HepG2 (cell line): ENCODE results near the gene ADAMTS13. TPM values are rescaled to one million over a fixed set of nuclear protein-coding genes. Genes with fewer than 3 reads are reported as not detected.

Experiments
- ELF3 ChIP-seq: IDR thresholded peaks from 2 replicates; pipeline ENCODE4 v1.6.1; 2016; ENCODE audit warnings: missing genetic modification reagents, missing compliant biosample characterization
- ETV5 ChIP-seq: IDR thresholded peaks from 2 replicates; pipeline ENCODE4 v1.6.1; 2018; ENCODE audit warnings: missing biosample characterization, missing genetic modification reagents, inconsistent platforms, borderline replicate concordance
- FOXK2 ChIP-seq: fragments of 450-650 bp; IDR thresholded peaks from 2 replicates; pipeline ENCODE4 v1.6.1; 2016
- MED8 ChIP-seq: sonication (generic); formaldehyde crosslinking; IDR thresholded peaks from 2 replicates; pipeline ENCODE4 v1.8.1; 2023; ENCODE audit warnings: mild to moderate bottlenecking, missing genetic modification reagents; ENCODE audit not compliant: insufficient replicate concordance
- NFIC ChIP-seq: IDR thresholded peaks from 2 replicates; pipeline ENCODE4 v1.6.1; 2012; ENCODE audit warnings: mild to moderate bottlenecking, low read length, inconsistent platforms
- NFRKB ChIP-seq: fragments of 450-650 bp; IDR thresholded peaks from 2 replicates; pipeline ENCODE4 v1.6.1; 2017
- POLR2AphosphoS5 ChIP-seq: IDR thresholded peaks from 2 replicates; pipeline ENCODE4 v1.6.1; 2012; ENCODE audit warnings: low read depth, low read length
- PRPF4 ChIP-seq: fragments of 200-400 bp; formaldehyde crosslinking; IDR thresholded peaks from 2 replicates; pipeline ENCODE4 v1.6.1; 2016; ENCODE audit warnings: low read length, low read depth; ENCODE audit not compliant: poor library complexity, severe bottlenecking
- SCMH1 ChIP-seq: sonication (generic); formaldehyde crosslinking; IDR thresholded peaks from 2 replicates; pipeline ENCODE4 v1.9.0; 2021; ENCODE audit warnings: missing genetic modification reagents, mild to moderate bottlenecking, borderline replicate concordance
- SOX6 ChIP-seq, 2 experiments: fragments of 450-650 bp in 1 of 2; sonication (generic) in 1 of 2; formaldehyde crosslinking in 1 of 2; IDR thresholded peaks; 2 replicates each; pipeline versions ENCODE4 v1.4.0 to v1.6.1; 2017 to 2020; ENCODE audit warnings: antibody characterized with exemption in 1 of 2, mild to moderate bottlenecking in 1 of 2, missing genetic modification reagents in 1 of 2
- TARDBP ChIP-seq: sonication (generic); formaldehyde crosslinking; IDR thresholded peaks from 2 replicates; pipeline ENCODE4 v1.8.0; 2022; ENCODE audit warnings: mild to moderate bottlenecking, missing genetic modification reagents
- TBX3 ChIP-seq: fragments of 450-650 bp; IDR thresholded peaks from 2 replicates; pipeline ENCODE4 v1.6.1; 2017; ENCODE audit warnings: antibody characterized with exemption, mild to moderate bottlenecking, inconsistent platforms, borderline replicate concordance
- ZEB1 ChIP-seq: IDR thresholded peaks from 2 replicates; pipeline ENCODE4 v1.6.1; 2012; ENCODE audit warnings: mild to moderate bottlenecking, low read depth, inconsistent platforms; ENCODE audit not compliant: insufficient replicate concordance
- ZFP37 ChIP-seq: sonication (generic); formaldehyde crosslinking; IDR thresholded peaks from 2 replicates; pipeline ENCODE4 v1.4.0; 2020; ENCODE audit warnings: missing genetic modification reagents, borderline replicate concordance
- ZFP62 ChIP-seq: sonication (generic); formaldehyde crosslinking; IDR thresholded peaks from 2 replicates; pipeline ENCODE4 v1.4.0; 2020; ENCODE audit warnings: missing genetic modification reagents
- ZNF3 ChIP-seq: IDR thresholded peaks from 2 replicates; pipeline ENCODE4 v1.7.0; 2017; ENCODE audit warnings: inconsistent platforms
- ZNF547 ChIP-seq: sonication (generic); formaldehyde crosslinking; IDR thresholded peaks from 2 replicates; pipeline ENCODE4 v1.5.1; 2020; ENCODE audit warnings: mild to moderate bottlenecking, missing genetic modification reagents
- ZSCAN31 ChIP-seq: sonication (generic); formaldehyde crosslinking; IDR thresholded peaks from 2 replicates; pipeline ENCODE4 v1.5.0; 2020; ENCODE audit warnings: low read depth, mild to moderate bottlenecking, missing genetic modification reagents
- polyA plus RNA-seq, 8 experiments: library from polyadenylated mRNA; depleted of rRNA in 3 of 8; stranded (reverse) in 7 of 8; unstranded in 1 of 8; fragments of >200 nt; fragmentation: Illumina TruSeq in 4 of 8; extraction: Trizol in 4 of 8; gene quantifications; 2 replicates each; pipeline versions ENCODE4 v1.2.1 to v1.2.3, GENCODE V29; 2011 to 2016; ENCODE audit warnings: low read depth in 4 of 8, missing spikeins in 1 of 8, mixed read lengths in 1 of 8; ENCODE audit not compliant: insufficient read depth in 1 of 8
- total RNA-seq, 5 experiments: library from RNA; depleted of rRNA; stranded (reverse); fragments of >200 nt; fragmentation: Illumina TruSeq; extraction: Trizol; gene quantifications; 2 replicates each; pipeline ENCODE4 v1.2.3, GENCODE V29; 2016; ENCODE audit warnings: low read depth in 1 of 5
- TF ChIP-seq, protein P1 (sequence below): sonication (generic); formaldehyde crosslinking; IDR thresholded peaks from 2 replicates; pipeline ENCODE4 v1.9.0; 2022; ENCODE audit warnings: missing genetic modification reagents, mild to moderate bottlenecking, borderline replicate concordance
- TF ChIP-seq, protein P2 (sequence below): sonication (generic); formaldehyde crosslinking; IDR thresholded peaks from 2 replicates; pipeline ENCODE4 v1.4.0; 2020; ENCODE audit warnings: mild to moderate bottlenecking, missing genetic modification reagents
- TF ChIP-seq, protein P3 (sequence below): sonication (generic); formaldehyde crosslinking; IDR thresholded peaks from 2 replicates; pipeline ENCODE4 v1.4.0; 2020; ENCODE audit warnings: missing genetic modification reagents
- TF ChIP-seq, protein P4 (sequence below): sonication (generic); formaldehyde crosslinking; IDR thresholded peaks from 2 replicates; pipeline ENCODE4 v1.8.0; 2022; ENCODE audit warnings: missing genetic modification reagents, mild to moderate bottlenecking, borderline replicate concordance

Gene ADAMTS13
- total and polyA plus RNA-seq, 2 of the 13 experiments (the other 11 are each of a cell fraction or from before 2014, with no cell fraction given), result 0.91 to 4.5 TPM

DNA sequence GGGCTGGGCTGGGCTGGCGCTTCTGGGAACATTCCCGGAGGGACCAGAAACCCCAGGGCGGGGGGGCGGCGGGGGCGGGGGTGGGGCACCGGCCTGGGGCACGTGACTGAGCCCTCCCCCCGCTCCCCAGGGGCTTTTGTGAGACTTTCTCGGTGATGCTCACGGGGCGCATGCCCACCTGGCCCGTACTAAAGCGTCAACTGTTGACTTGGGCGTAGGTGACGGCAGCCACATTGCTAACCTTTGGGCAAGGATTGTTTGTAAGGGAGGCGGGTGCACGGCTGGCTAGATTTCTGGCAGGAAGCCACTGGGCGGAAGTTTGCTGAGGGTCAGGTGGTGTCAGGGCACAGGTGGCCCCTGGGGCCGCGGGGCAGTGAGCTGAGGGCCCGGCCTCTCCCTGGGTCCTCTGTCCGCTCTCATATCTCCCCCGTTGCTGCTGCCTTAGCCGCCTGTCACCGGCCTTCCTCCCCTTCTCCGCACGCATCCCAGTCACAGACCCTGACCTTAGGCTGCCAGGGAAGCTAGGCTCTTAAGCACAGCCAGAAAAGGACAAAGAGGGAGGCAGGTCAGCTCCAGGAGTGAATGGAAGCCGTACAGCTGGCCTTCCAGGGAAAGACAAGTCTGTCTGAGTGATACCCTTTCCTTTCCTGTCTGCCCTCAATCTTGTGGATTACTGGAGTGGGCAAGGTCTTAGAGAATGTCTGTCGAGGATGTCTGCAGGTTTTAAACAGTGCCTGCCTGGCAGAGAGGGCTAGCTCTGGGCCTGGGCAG is 38.4 kb downstream of the ADAMTS13 start (continued):
- TF ChIP-seq, protein P1, sequence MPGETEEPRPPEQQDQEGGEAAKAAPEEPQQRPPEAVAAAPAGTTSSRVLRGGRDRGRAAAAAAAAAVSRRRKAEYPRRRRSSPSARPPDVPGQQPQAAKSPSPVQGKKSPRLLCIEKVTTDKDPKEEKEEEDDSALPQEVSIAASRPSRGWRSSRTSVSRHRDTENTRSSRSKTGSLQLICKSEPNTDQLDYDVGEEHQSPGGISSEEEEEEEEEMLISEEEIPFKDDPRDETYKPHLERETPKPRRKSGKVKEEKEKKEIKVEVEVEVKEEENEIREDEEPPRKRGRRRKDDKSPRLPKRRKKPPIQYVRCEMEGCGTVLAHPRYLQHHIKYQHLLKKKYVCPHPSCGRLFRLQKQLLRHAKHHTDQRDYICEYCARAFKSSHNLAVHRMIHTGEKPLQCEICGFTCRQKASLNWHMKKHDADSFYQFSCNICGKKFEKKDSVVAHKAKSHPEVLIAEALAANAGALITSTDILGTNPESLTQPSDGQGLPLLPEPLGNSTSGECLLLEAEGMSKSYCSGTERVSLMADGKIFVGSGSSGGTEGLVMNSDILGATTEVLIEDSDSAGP (CRISPR knock-in tag), result no peak
- TF ChIP-seq SOX6 (IDR thresholded peaks at IDR 0.05), result no peak
- TF ChIP-seq SOX6 (CRISPR knock-in tag; IDR thresholded peaks at IDR 0.05), result peak; percentile 83
- TF ChIP-seq ELF3 (CRISPR knock-in tag), result peak; percentile 82
- peak; percentile 98 for TF ChIP-seq ETV5
- TF ChIP-seq, protein P2, sequence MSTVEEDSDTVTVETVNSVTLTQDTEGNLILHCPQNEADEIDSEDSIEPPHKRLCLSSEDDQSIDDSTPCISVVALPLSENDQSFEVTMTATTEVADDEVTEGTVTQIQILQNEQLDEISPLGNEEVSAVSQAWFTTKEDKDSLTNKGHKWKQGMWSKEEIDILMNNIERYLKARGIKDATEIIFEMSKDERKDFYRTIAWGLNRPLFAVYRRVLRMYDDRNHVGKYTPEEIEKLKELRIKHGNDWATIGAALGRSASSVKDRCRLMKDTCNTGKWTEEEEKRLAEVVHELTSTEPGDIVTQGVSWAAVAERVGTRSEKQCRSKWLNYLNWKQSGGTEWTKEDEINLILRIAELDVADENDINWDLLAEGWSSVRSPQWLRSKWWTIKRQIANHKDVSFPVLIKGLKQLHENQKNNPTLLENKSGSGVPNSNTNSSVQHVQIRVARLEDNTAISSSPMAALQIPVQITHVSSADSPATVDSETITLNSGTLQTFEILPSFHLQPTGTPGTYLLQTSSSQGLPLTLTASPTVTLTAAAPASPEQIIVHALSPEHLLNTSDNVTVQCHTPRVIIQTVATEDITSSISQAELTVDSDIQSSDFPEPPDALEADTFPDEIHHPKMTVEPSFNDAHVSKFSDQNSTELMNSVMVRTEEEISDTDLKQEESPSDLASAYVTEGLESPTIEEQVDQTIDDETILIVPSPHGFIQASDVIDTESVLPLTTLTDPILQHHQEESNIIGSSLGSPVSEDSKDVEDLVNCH, result no peak
- TF ChIP-seq ZFP62 (CRISPR knock-in tag), result no peak
- TF ChIP-seq PRPF4, result no peak
- peak; percentile 94 for TF ChIP-seq ZSCAN31 (CRISPR knock-in tag)
- TF ChIP-seq TBX3, result peak; percentile 55; the same call in 1 of the 2 replicates
- peak; percentile 34 for TF ChIP-seq MED8 (CRISPR knock-in tag)
- peak; percentile 50; the same call in 1 of the 2 replicates for TF ChIP-seq NFIC
- peak; percentile 56; the same call in 1 of the 2 replicates for TF ChIP-seq TARDBP (CRISPR knock-in tag)
- TF ChIP-seq ZNF3, result no peak
- no peak for TF ChIP-seq ZFP37 (CRISPR knock-in tag)
- TF ChIP-seq POLR2AphosphoS5, result peak; percentile 40; the same call in 1 of the 2 replicates
- TF ChIP-seq, protein P3, sequence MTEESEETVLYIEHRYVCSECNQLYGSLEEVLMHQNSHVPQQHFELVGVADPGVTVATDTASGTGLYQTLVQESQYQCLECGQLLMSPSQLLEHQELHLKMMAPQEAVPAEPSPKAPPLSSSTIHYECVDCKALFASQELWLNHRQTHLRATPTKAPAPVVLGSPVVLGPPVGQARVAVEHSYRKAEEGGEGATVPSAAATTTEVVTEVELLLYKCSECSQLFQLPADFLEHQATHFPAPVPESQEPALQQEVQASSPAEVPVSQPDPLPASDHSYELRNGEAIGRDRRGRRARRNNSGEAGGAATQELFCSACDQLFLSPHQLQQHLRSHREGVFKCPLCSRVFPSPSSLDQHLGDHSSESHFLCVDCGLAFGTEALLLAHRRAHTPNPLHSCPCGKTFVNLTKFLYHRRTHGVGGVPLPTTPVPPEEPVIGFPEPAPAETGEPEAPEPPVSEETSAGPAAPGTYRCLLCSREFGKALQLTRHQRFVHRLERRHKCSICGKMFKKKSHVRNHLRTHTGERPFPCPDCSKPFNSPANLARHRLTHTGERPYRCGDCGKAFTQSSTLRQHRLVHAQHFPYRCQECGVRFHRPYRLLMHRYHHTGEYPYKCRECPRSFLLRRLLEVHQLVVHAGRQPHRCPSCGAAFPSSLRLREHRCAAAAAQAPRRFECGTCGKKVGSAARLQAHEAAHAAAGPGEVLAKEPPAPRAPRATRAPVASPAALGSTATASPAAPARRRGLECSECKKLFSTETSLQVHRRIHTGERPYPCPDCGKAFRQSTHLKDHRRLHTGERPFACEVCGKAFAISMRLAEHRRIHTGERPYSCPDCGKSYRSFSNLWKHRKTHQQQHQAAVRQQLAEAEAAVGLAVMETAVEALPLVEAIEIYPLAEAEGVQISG (CRISPR knock-in tag), result peak; percentile 80; the same call in 1 of the 2 replicates
- TF ChIP-seq NFRKB, result no peak
- TF ChIP-seq ZEB1, result peak; percentile 83
- peak; percentile 43; the same call in 1 of the 2 replicates for TF ChIP-seq FOXK2
- no peak for TF ChIP-seq SCMH1 (CRISPR knock-in tag)
- TF ChIP-seq ZNF547 (CRISPR knock-in tag), result 0 out of 2 replicates have a peak, but pooled peaks have one; percentile 29
- TF ChIP-seq, protein P4, sequence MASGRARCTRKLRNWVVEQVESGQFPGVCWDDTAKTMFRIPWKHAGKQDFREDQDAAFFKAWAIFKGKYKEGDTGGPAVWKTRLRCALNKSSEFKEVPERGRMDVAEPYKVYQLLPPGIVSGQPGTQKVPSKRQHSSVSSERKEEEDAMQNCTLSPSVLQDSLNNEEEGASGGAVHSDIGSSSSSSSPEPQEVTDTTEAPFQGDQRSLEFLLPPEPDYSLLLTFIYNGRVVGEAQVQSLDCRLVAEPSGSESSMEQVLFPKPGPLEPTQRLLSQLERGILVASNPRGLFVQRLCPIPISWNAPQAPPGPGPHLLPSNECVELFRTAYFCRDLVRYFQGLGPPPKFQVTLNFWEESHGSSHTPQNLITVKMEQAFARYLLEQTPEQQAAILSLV (CRISPR knock-in tag), result 0 out of 2 replicates have a peak, but pooled peaks have one; percentile 11
